Uterus (tissue), 4 donors: ENCODE results near the gene LIN52. TPM values are rescaled to one million over a fixed set of nuclear protein-coding genes. Genes with fewer than 3 reads are reported as not detected.

Source experiments
- DNase-seq, 2 donors: peaks; one replicate each; pipeline ENCODE4 v3.0.0-alpha.2; 2019 to 2020
- H3K27ac ChIP-seq, 2 donors: fragments of 200-600 bp; sonication (generic); 1 replicate in 1 of 2; 2 replicates in 1 of 2; pipeline ENCODE4 v1.5.1; 2016 to 2018
- H3K27me3 ChIP-seq, 2 donors: fragments of 200-600 bp; sonication (generic); one replicate each; pipeline ENCODE4 v1.5.1; 2018 to 2019; ENCODE audit warnings: control low read depth in 1 of 2
- H3K36me3 ChIP-seq, 2 donors: fragments of 200-600 bp; sonication (generic); one replicate each; pipeline ENCODE4 v1.5.1; 2019; ENCODE audit warnings: control low read depth in 1 of 2
- H3K4me1 ChIP-seq, 2 donors: fragments of 200-600 bp; sonication (generic); one replicate each; pipeline ENCODE4 v1.5.1; 2018 to 2019; ENCODE audit warnings: control low read depth in 1 of 2
- H3K4me3 ChIP-seq, 2 donors: fragments of 200-600 bp; sonication (generic); 1 replicate in 1 of 2; 2 replicates in 1 of 2; pipeline ENCODE4 v1.5.1; 2018 to 2019; ENCODE audit warnings: mild to moderate bottlenecking in 1 of 2
- H3K9me3 ChIP-seq, 2 donors: fragments of 200-600 bp; sonication (generic); one replicate each; pipeline ENCODE4 v1.5.1; 2019; ENCODE audit warnings: control low read depth in 1 of 2
- CTCF ChIP-seq, 4 experiments: fragments of 200-600 bp in 2 of 4; fragments of 450-650 bp in 2 of 4; sonication (generic) in 2 of 4; IDR thresholded peaks; one replicate each; pipeline ENCODE4 v1.5.1; 2016 to 2019; ENCODE audit warnings: antibody characterized with exemption in 4 of 4, mild to moderate bottlenecking in 2 of 4, moderate library complexity in 1 of 4
- POLR2A ChIP-seq, 2 donors: fragments of 450-650 bp; IDR thresholded peaks; one replicate each; pipeline ENCODE4 v1.6.1; 2016; ENCODE audit warnings: antibody characterized with exemption in 2 of 2, mild to moderate bottlenecking in 1 of 2, moderate library complexity in 1 of 2
- intact Hi-C: fragments of 100-400 bp; cut with DNase I; formaldehyde crosslinking; loops from one replicate; pipeline ENCODE4 v1.15.1; 2023; ENCODE audit warnings: low total_unique reads
- total RNA-seq, 4 donors: library from RNA; depleted of rRNA in 3 of 4; stranded (reverse); fragments of >200 nt in 3 of 4; gene quantifications; one replicate each; pipeline versions ENCODE4 v1.1.0 to v1.2.4, GENCODE V29; 2014 to 2023
- donor health status: DM: yes; HTN: yes; CAD: no.

Gene LIN52
- total RNA-seq, 4 donors from 2014 or later, result 4.4 to 12.7 (median 11.7) TPM

GRCh38 chr14:74083784-74084276 is 926 bp upstream of the LIN52 start:
- DNase-seq, result no peak
- Histone ChIP-seq H3K4me3 (peak overlapping the region; percentile 55 to 84), H3K36me3 (no peaks in the 10 kb centered on the region), H3K9me3 (no peaks in the 10 kb centered on the region), H3K27me3 (no peaks in the 10 kb centered on the region), H3K27ac (peak overlapping the region; percentile 74 to 89), H3K4me1 (peaks cover 0 to 7% of the 10 kb centered on the region in 2 donors)
- intact Hi-C loops, result no loop called here
- TF ChIP-seq CTCF (IDR thresholded peaks at IDR 0.05), result no peak
- TF ChIP-seq POLR2A (IDR thresholded peaks at IDR 0.05), result no peak

DNA sequence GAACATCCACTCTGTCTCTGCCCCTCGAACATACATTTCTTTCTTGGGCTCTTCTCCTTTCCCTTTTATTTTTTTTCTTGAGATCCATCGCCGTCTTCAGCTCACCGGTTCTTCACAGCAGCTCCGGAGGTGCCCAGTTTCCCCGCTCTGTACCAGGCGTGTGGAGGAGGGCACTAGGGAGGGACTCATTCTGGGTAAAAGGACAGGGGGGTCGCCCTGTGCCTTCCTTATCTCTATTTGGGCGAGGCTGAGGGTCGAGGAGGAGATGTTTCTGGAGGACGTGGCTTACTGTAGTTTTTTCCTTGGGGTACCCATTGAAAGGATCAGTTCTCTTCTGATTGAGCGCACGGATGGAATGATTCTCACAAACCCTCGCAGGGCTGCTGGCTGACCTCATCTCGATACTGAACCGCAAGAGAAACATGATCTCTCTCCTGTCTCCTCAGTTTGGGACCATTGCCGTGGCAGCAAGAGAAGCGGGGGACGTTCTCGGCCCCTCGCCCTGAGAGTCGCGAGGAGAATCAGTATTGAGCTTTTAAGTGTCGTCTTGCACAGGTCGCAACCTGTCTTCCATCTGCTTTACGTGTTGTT is 386 bp downstream of the LIN52 start:
- intact Hi-C loops, result no loop called here
- TF ChIP-seq POLR2A (IDR thresholded peaks at IDR 0.05) (no peak), CTCF (IDR thresholded peaks at IDR 0.05) (no peak)
- H3K4me3 ChIP-seq, result peak overlapping the region; percentile 77 to 90
- H3K27ac ChIP-seq, result peak overlapping the region; percentile 84 to 88
- no peaks in the 10 kb centered on the region for H3K36me3 ChIP-seq
- no peaks in the 10 kb centered on the region for H3K27me3 ChIP-seq
- no peak for DNase-seq
- H3K4me1 ChIP-seq, result peaks cover 0 to 7% of the 10 kb centered on the region in 2 donors
- H3K9me3 ChIP-seq, result no peaks in the 10 kb centered on the region

DNA sequence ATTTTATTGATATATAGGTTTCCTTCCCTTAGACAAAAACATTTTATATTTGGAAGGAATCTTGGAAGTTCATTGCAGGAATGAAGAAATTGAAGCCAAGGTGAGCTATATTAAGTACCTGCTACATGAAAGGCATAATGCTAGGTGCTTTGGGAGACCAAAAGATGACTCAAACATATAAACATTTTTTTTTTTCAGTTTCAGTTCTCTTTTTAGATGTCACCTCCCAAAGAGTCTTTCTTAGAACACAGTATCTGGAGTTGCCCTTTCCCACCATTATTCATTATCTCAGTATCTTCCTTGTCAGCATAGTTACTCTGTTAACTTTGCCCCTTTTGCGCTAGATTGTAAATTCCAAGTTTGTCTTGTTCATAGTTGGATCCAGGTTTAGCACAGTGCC is 1.1 kb downstream of the LIN52 start:
- no peaks in the 10 kb centered on the region for H3K36me3 ChIP-seq
- no peak overlapping the region for H3K27ac ChIP-seq
- peaks cover 0 to 7% of the 10 kb centered on the region in 2 donors for H3K4me1 ChIP-seq
- intact Hi-C loops, result no loop called here
- no peaks in the 10 kb centered on the region for H3K27me3 ChIP-seq
- DNase-seq, result no peak
- no peak for TF ChIP-seq POLR2A (IDR thresholded peaks at IDR 0.05)
- TF ChIP-seq CTCF (IDR thresholded peaks at IDR 0.05), result no peak
- no peaks in the 10 kb centered on the region for H3K9me3 ChIP-seq
- peak overlapping the region in 1 of 2 donors; percentile 90 for H3K4me3 ChIP-seq

DNA sequence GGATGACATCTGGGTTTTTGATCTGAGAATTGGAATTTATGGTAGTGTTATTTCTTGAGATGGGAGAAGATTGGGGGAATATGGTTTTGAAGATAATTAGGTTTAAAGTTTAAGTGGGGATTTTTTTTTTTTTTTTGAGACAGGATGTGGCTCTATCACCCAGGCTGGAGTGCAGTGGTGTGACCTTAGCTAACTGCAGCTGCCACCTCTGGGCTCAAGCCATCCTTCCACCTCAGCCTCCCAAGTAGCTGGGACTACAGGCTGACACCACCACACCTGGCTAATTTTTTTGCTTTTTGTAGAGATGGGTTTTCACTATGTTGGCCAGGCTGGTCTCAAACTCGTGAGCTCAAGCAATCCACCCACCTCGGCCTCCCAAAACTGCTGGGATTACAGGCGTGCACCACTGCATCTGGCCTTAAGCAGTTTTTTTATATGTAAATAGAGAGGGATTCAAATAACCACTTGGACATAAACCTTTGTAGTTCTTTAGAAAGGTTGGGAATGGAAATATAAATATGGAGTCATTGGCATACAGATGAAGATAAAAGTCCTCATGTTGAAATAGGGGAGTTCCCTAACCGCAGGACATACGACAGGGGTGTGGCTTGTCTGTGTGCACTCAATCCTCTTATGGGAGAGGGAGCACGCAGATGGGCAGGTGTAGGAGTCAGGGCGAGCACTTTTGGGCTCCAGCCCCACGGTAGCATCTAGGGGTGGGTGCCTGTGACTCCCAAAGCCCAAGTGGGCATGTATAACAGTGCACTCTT is 4.7 kb downstream of the LIN52 start:
- no peaks in the 10 kb centered on the region for H3K9me3 ChIP-seq
- H3K27ac ChIP-seq, result no peak overlapping the region
- TF ChIP-seq CTCF (IDR thresholded peaks at IDR 0.05) (no peak), POLR2A (IDR thresholded peaks at IDR 0.05) (no peak)
- intact Hi-C loops, result no loop called here
- H3K36me3 ChIP-seq, result no peaks in the 10 kb centered on the region
- no peak for DNase-seq
- H3K4me1 ChIP-seq, result peaks cover 0 to 7% of the 10 kb centered on the region in 2 donors
- no peak overlapping the region for H3K4me3 ChIP-seq
- H3K27me3 ChIP-seq, result no peaks in the 10 kb centered on the region

- H3K36me3 ChIP-seq, result no peaks in the 10 kb centered on the region
- intact Hi-C loops, result no loop called here
Observed at GRCh38 chr14:74105381-74105780, 20.6 kb downstream of the LIN52 start.

More at GRCh38 chr14:74105381-74105780, 20.6 kb downstream of the LIN52 start:
- H3K27ac ChIP-seq, result no peak overlapping the region
- no peak for DNase-seq
- no peaks in the 10 kb centered on the region for H3K9me3 ChIP-seq
- TF ChIP-seq POLR2A (IDR thresholded peaks at IDR 0.05) (no peak), CTCF (IDR thresholded peaks at IDR 0.05) (no peak)
- H3K4me3 ChIP-seq, result no peak overlapping the region
- H3K4me1 ChIP-seq, result no peaks in the 10 kb centered on the region
- no peaks in the 10 kb centered on the region for H3K27me3 ChIP-seq
